T-cell (primary cell): ENCODE data around the gene MYO16. TPM values are rescaled to one million over a fixed set of nuclear protein-coding genes. Genes with fewer than 3 reads are reported as not detected.

Experiments
- ATAC-seq, 4 experiments: fragments of 200-7000 bp in 3 of 4; fragments of 150-1000 bp in 1 of 4; cut with Tn5 transposase; replicated peaks in 1 of 4; 1 replicate in 3 of 4; 2 replicates in 1 of 4; pipeline ENCODE4 v1.10.0; 2021; ENCODE audit warnings: moderate library complexity in 3 of 4, mild to moderate bottlenecking in 2 of 4, moderate number of reproducible peaks in 1 of 4
- CTCF ChIA-PET, 2 donors: fragments of 300-600 bp; sonication (Branson Sonifier 250); formaldehyde crosslinking; loops; one replicate each; lab custom pipeline; 2022; ENCODE audit warnings: antibody characterized with exemption in 2 of 2; lab: Charles Lee
- POLR2A ChIA-PET, 2 donors: fragments of 300-600 bp; sonication (Branson Sonifier 250); formaldehyde crosslinking; loops; one replicate each; lab custom pipeline; 2022; ENCODE audit warnings: antibody characterized with exemption in 2 of 2; lab: Charles Lee
- DNase-seq, 35 experiments: peaks; one replicate each; pipeline versions ENCODE4 v3.0.0 to v3.0.0-alpha.2; 2013 to 2023
- H3K27ac ChIP-seq: one replicate; pipeline ENCODE4 v1.5.1; 2013; ENCODE audit warnings: low read length
- H3K27me3 ChIP-seq, 2 experiments: replicated peaks in 1 of 2; 1 replicate in 1 of 2; 2 replicates in 1 of 2; pipeline versions ENCODE4 v1.6.1 to v1.7.0; 2013; ENCODE audit warnings: low read length in 1 of 2, mixed read lengths in 1 of 2; ENCODE audit not compliant: control insufficient read depth in 2 of 2, insufficient read depth in 2 of 2; ENCODE audit errors: extremely low read depth in 1 of 2
- H3K36me3 ChIP-seq, 2 donors: 1 replicate in 1 of 2; 2 replicates in 1 of 2; pipeline versions ENCODE4 v1.6.1 to v1.7.0; 2013; ENCODE audit warnings: low read length in 1 of 2; ENCODE audit not compliant: control insufficient read depth in 2 of 2, insufficient read depth in 1 of 2; ENCODE audit errors: extremely low read depth in 1 of 2
- H3K4me1 ChIP-seq, 2 experiments: 1 replicate in 1 of 2; 2 replicates in 1 of 2; pipeline versions ENCODE4 v1.6.1 to v1.7.0; 2013; ENCODE audit warnings: low read length in 2 of 2, mixed read lengths in 1 of 2; ENCODE audit not compliant: insufficient read depth in 2 of 2, control insufficient read depth in 1 of 2; ENCODE audit errors: extremely low read depth in 1 of 2
- H3K4me3 ChIP-seq, 2 donors: 1 replicate in 1 of 2; 2 replicates in 1 of 2; pipeline versions ENCODE4 v1.5.1 to v1.7.0; 2013; ENCODE audit warnings: mild to moderate bottlenecking in 2 of 2, low read length in 1 of 2, moderate library complexity in 1 of 2; ENCODE audit not compliant: control insufficient read depth in 1 of 2; ENCODE audit errors: extremely low read depth in 1 of 2
- H3K9me3 ChIP-seq: 2 replicates; pipeline ENCODE4 v1.7.0; 2013
- H3K27ac Mint-ChIP-seq, 2 donors: one replicate each; pipeline ENCODE4 v1.8.0; 2020 to 2021; ENCODE audit warnings: mild to moderate bottlenecking in 2 of 2, mixed read lengths in 2 of 2
- H3K27me3 Mint-ChIP-seq, 2 donors: one replicate each; pipeline ENCODE4 v1.8.0; 2021 to 2022; ENCODE audit warnings: mixed read lengths in 2 of 2
- H3K36me3 Mint-ChIP-seq: one replicate; pipeline ENCODE4 v1.8.0; 2021; ENCODE audit warnings: mixed read lengths
- H3K4me1 Mint-ChIP-seq, 3 donors: one replicate each; pipeline ENCODE4 v1.8.0; 2020 to 2022; ENCODE audit warnings: mixed read lengths in 3 of 3, mild to moderate bottlenecking in 1 of 3
- H3K4me3 Mint-ChIP-seq, 3 donors: one replicate each; pipeline ENCODE4 v1.8.0; 2020 to 2022; ENCODE audit warnings: mild to moderate bottlenecking in 3 of 3, mixed read lengths in 3 of 3, moderate library complexity in 3 of 3
- H3K9me3 Mint-ChIP-seq, 3 donors: one replicate each; pipeline ENCODE4 v1.8.0; 2020 to 2022; ENCODE audit warnings: mixed read lengths in 3 of 3
- WGBS: methylation state at CpG from one replicate; pipeline ENCODE4 v1.1.5; 2013; ENCODE audit warnings: missing lambda C conversion rate; ENCODE audit not compliant: insufficient coverage; 5-methylcytosine and 5-hydroxymethylcytosine counted together
- total RNA-seq, 35 experiments: library from RNA in 6 of 35; stranded (reverse) in 6 of 35; fragments of 120-200 nt in 1 of 35; gene quantifications; one replicate each; pipeline versions ENCODE4 v1.2.1 to v1.2.4 and lab custom pipeline; 2013 to 2026

The MYO16 gene
- total RNA-seq, 5 donors from 2014 or later (not counting 1 experiment from before 2014, with no cell fraction given): 0.20 to 2.0 (median 1.1) TPM

GRCh38 chr13:109228211-109228610, 598.8 kb downstream of the MYO16 start:
- H3K4me1 ChIP-seq: no peaks in the 10 kb centered on the region
- H3K9me3 ChIP-seq: no peaks in the 10 kb centered on the region
- ChIA-PET CTCF (no interaction called here), POLR2A (no interaction called here)
- peaks cover 0 to 4% of the 10 kb centered on the region in 2 donors for H3K27me3 Mint-ChIP-seq
- H3K36me3 Mint-ChIP-seq: no peaks in the 10 kb centered on the region
- no peak for DNase-seq
- no peaks in the 10 kb centered on the region for H3K27me3 ChIP-seq
- H3K4me1 Mint-ChIP-seq: no peaks in the 10 kb centered on the region
- no peak overlapping the region for H3K27ac Mint-ChIP-seq
- H3K4me3 ChIP-seq: no peak overlapping the region
- ATAC-seq: no peak
- H3K9me3 Mint-ChIP-seq: peaks cover 0 to 8% (median 2%) of the 10 kb centered on the region in 3 donors
- no peaks in the 10 kb centered on the region for H3K36me3 ChIP-seq
- H3K4me3 Mint-ChIP-seq: no peak overlapping the region
- 100% methylated on average over 1 of the region's 3 CpGs for WGBS
- H3K27ac ChIP-seq: no peak overlapping the region

GRCh38 chr13:109231888-109232287, 602.5 kb downstream of the MYO16 start:
- whole genome bisulfite sequencing: 100% methylated on average over 1 of the region's 1 CpG

GRCh38 chr13:109233293-109233692, 603.9 kb downstream of the MYO16 start:
- no peak overlapping the region for H3K27ac ChIP-seq
- no peaks in the 10 kb centered on the region for H3K4me1 ChIP-seq
- H3K27me3 ChIP-seq: no peaks in the 10 kb centered on the region
- DNase-seq: no peak
- H3K27me3 Mint-ChIP-seq: peaks cover 2 to 15% of the 10 kb centered on the region in 2 donors
- no peak overlapping the region for H3K27ac Mint-ChIP-seq
- no peak overlapping the region for H3K4me3 ChIP-seq
- no peaks in the 10 kb centered on the region for H3K9me3 Mint-ChIP-seq
- CTCF ChIA-PET: no interaction called here
- 57% methylated on average over 1 of the region's 5 CpGs for WGBS
- H3K4me1 Mint-ChIP-seq: no peaks in the 10 kb centered on the region
- H3K36me3 ChIP-seq: no peaks in the 10 kb centered on the region
- POLR2A ChIA-PET: interaction anchor here in 1 of 2 donors (0.7 kb wide), 1 partner anchor 120 kb away, joined by 3 read pairs; no protein-coding TSS in a partner anchor
- no peak overlapping the region for H3K4me3 Mint-ChIP-seq
- ATAC-seq: no peak
- H3K36me3 Mint-ChIP-seq: no peaks in the 10 kb centered on the region
- no peaks in the 10 kb centered on the region for H3K9me3 ChIP-seq

More at GRCh38 chr13:109231888-109232287, 602.5 kb downstream of the MYO16 start:
- ChIA-PET POLR2A (no interaction called here), CTCF (no interaction called here)
- H3K4me1 Mint-ChIP-seq: no peaks in the 10 kb centered on the region
- ATAC-seq (no peak), DNase-seq (no peak)
- no peak overlapping the region for H3K4me3 Mint-ChIP-seq
- no peak overlapping the region for H3K4me3 ChIP-seq
- H3K27me3 Mint-ChIP-seq: peaks cover under 1 to 15% of the 10 kb centered on the region in 2 donors
- no peaks in the 10 kb centered on the region for H3K9me3 ChIP-seq
- no peaks in the 10 kb centered on the region for H3K36me3 ChIP-seq
- no peak overlapping the region for H3K27ac ChIP-seq
- H3K36me3 Mint-ChIP-seq: no peaks in the 10 kb centered on the region
- no peaks in the 10 kb centered on the region for H3K9me3 Mint-ChIP-seq
- no peak overlapping the region for H3K27ac Mint-ChIP-seq
- H3K27me3 ChIP-seq: no peaks in the 10 kb centered on the region
- no peaks in the 10 kb centered on the region for H3K4me1 ChIP-seq

GRCh38 chr13:109235901-109236300, 606.5 kb downstream of the MYO16 start:
- 95% methylated on average over 5 of the region's 6 CpGs for WGBS
- ATAC-seq: no peak

GRCh38 chr13:109241160-109241559, 611.7 kb downstream of the MYO16 start:
- no peak for ATAC-seq
- H3K4me3 ChIP-seq: no peak overlapping the region
- H3K4me1 ChIP-seq: no peaks in the 10 kb centered on the region
- POLR2A ChIA-PET: no interaction called here
- WGBS: 88% methylated on average over 2 of the region's 2 CpGs
- no peak for DNase-seq
- CTCF ChIA-PET: no interaction called here
- no peak overlapping the region for H3K27ac Mint-ChIP-seq
- H3K4me3 Mint-ChIP-seq: no peak overlapping the region
- H3K27me3 ChIP-seq: no peaks in the 10 kb centered on the region
- H3K36me3 ChIP-seq: no peaks in the 10 kb centered on the region
- H3K9me3 Mint-ChIP-seq: peaks cover 0 to 4% (median 0%) of the 10 kb centered on the region in 3 donors
- no peaks in the 10 kb centered on the region for H3K9me3 ChIP-seq
- peaks cover 5 to 6% of the 10 kb centered on the region in 2 donors for H3K27me3 Mint-ChIP-seq
- H3K4me1 Mint-ChIP-seq: no peaks in the 10 kb centered on the region
- no peak overlapping the region for H3K27ac ChIP-seq
- no peaks in the 10 kb centered on the region for H3K36me3 Mint-ChIP-seq

More at GRCh38 chr13:109235901-109236300, 606.5 kb downstream of the MYO16 start:
- no peak overlapping the region for H3K4me3 Mint-ChIP-seq
- peaks cover 0 to 4% (median 0%) of the 10 kb centered on the region in 3 donors for H3K9me3 Mint-ChIP-seq
- H3K27ac Mint-ChIP-seq: no peak overlapping the region
- CTCF ChIA-PET: no interaction called here
- Histone ChIP-seq H3K4me3 (no peak overlapping the region), H3K9me3 (no peaks in the 10 kb centered on the region), H3K27ac (no peak overlapping the region), H3K36me3 (no peaks in the 10 kb centered on the region), H3K27me3 (no peaks in the 10 kb centered on the region), H3K4me1 (no peaks in the 10 kb centered on the region)
- H3K36me3 Mint-ChIP-seq: no peaks in the 10 kb centered on the region
- POLR2A ChIA-PET: interaction anchor here in 1 of 2 donors (0.6 kb wide), 1 partner anchor 157 kb away, joined by 6 read pairs; no protein-coding TSS in a partner anchor
- no peaks in the 10 kb centered on the region for H3K4me1 Mint-ChIP-seq
- no peak for DNase-seq
- H3K27me3 Mint-ChIP-seq: peaks cover 2 to 12% of the 10 kb centered on the region in 2 donors

GRCh38 chr13:109243311-109243951, 614.0 kb downstream of the MYO16 start:
- H3K4me3 Mint-ChIP-seq: no peak overlapping the region
- H3K4me3 ChIP-seq: no peak overlapping the region
- H3K27ac ChIP-seq: no peak overlapping the region
- no peak for ATAC-seq
- peaks cover 0 to 8% (median 7%) of the 10 kb centered on the region in 3 donors for H3K9me3 Mint-ChIP-seq
- no peaks in the 10 kb centered on the region for H3K9me3 ChIP-seq
- no peak for DNase-seq
- CTCF ChIA-PET: no interaction called here
- H3K4me1 Mint-ChIP-seq: no peaks in the 10 kb centered on the region
- peaks cover 3 to 5% of the 10 kb centered on the region in 2 donors for H3K27me3 Mint-ChIP-seq
- H3K36me3 Mint-ChIP-seq: no peaks in the 10 kb centered on the region
- WGBS: 33% methylated on average over 8 of the region's 9 CpGs
- POLR2A ChIA-PET: no interaction called here
- no peak overlapping the region for H3K27ac Mint-ChIP-seq
- no peaks in the 10 kb centered on the region for H3K4me1 ChIP-seq
- H3K27me3 ChIP-seq: no peaks in the 10 kb centered on the region
- H3K36me3 ChIP-seq: no peaks in the 10 kb centered on the region
